Brain microvascular endothelial cell (primary cell): ENCODE measurements around the gene UGT2B7.

Source experiments
- DNase-seq: peaks from one replicate; pipeline ENCODE4 v3.0.0-alpha.2; 2020
- H3K27ac ChIP-seq: fragments of 250-450 bp; sonication (Bioruptor Pico); 2 replicates; pipeline ENCODE4 v1.5.1; 2020; ENCODE audit warnings: mild to moderate bottlenecking, moderate library complexity
- H3K27me3 ChIP-seq: fragments of 250-450 bp; sonication (Bioruptor Pico); replicated peaks from 2 replicates; pipeline ENCODE4 v1.5.1; 2020; ENCODE audit warnings: mild to moderate bottlenecking
- H3K36me3 ChIP-seq: fragments of 250-450 bp; sonication (Bioruptor Pico); replicated peaks from 2 replicates; pipeline ENCODE4 v1.5.1; 2020; ENCODE audit warnings: mild to moderate bottlenecking
- H3K4me3 ChIP-seq: 2 replicates; pipeline ENCODE4 v1.5.1; 2011; ENCODE audit warnings: low read depth, mild to moderate bottlenecking, control low read depth, low read length, moderate library complexity
- CTCF ChIP-seq: IDR thresholded peaks from 2 replicates; pipeline ENCODE4 v1.5.1; 2011; ENCODE audit warnings: low read depth, mild to moderate bottlenecking, moderate library complexity, low read length, control low read depth, inconsistent platforms; ENCODE audit errors: missing control alignments
- in situ Hi-C: cut with HindIII; loops from 2 replicates; pipeline ENCODE4 v1.10.0; 2017; ENCODE audit warnings: low sequenced_read_pairs, low pct_ligation_motif_present

Gene UGT2B7

GRCh38 chr4:69056150-69056549 lies 40.1 kb upstream of the UGT2B7 start:
- no peak overlapping the region for H3K4me3 ChIP-seq
- no peak overlapping the region for H3K27ac ChIP-seq
- no peaks in the 10 kb centered on the region for H3K27me3 ChIP-seq
- no peak for TF ChIP-seq CTCF
- DNase-seq = no peak
- H3K36me3 ChIP-seq = no peaks in the 10 kb centered on the region
- in situ Hi-C loops = no loop called here

DNA sequence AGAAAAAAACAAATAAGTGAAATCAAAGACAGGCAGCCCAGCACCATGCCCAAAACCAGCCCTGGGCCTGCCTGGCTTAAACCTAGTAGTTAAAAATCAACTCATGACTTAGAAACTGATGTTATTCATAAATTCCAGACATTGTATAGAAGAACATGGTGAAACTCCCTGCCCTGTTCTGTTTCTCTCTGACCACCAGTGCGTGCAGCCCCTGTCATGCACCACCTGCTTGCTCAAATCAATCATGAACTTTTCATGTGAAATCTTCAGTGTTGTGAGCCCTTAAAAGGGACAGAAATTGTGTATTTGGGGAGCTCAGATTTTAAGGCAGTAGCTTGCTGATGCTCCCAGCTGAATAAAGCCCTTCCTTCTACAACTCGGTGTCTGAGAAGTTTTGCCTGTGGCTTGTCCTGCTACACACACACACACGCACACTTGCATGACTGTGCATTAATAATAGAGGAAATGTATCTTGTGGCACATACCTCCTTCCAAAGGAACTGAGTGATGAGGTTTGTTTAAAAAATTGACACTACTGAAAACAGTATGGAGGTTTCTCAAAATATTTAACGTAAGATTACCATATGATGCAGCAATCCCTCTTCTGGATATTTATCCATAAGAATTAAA lies 39.2 kb upstream of the UGT2B7 start:
- H3K4me3 ChIP-seq = no peak overlapping the region
- in situ Hi-C loops = no loop called here
- no peak for TF ChIP-seq CTCF
- no peaks in the 10 kb centered on the region for H3K27me3 ChIP-seq
- no peaks in the 10 kb centered on the region for H3K36me3 ChIP-seq
- no peak for DNase-seq
- no peak overlapping the region for H3K27ac ChIP-seq

- TF ChIP-seq CTCF = no peak
- Histone ChIP-seq H3K36me3 (no peaks in the 10 kb centered on the region), H3K27ac (no peak overlapping the region), H3K27me3 (no peaks in the 10 kb centered on the region), H3K4me3 (no peak overlapping the region)
- DNase-seq = no peak
- in situ Hi-C loops = no loop called here
Observed at GRCh38 chr4:69057620-69058409, 38.5 kb upstream of the UGT2B7 start.

DNA sequence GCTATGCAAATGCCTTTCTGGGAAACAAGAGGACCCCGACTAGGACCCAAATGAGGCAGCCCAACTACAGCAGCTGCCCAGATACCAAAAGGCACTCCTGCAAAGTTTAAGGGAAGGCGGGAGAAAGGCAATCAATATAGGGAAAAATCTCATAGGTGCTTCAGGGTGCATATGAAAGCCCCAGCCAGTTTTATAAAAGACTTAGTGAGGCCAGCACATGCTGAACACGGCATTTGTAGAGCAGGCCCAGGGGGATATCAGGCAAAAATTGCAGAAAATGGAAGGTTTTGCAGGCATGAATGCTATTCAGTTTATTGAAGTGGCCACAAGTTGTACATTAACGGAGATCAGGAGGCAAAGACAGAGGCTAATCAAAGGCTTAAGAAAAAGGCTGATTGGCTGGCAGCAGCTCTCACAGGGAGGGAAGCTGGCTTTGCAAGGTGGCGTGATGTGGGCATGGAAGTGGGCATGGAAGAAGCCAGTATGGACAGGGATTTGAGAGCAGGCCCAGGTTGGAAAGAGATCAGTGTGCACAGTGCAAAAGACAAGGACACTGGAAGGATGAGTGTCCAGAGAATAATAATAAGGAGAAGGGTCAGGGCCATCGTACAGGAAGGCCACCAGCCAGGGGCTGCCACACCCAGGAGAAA lies 37.7 kb upstream of the UGT2B7 start:
- no peaks in the 10 kb centered on the region for H3K27me3 ChIP-seq
- H3K4me3 ChIP-seq = no peak overlapping the region
- in situ Hi-C loops = no loop called here
- no peak for TF ChIP-seq CTCF
- DNase-seq = no peak
- no peak overlapping the region for H3K27ac ChIP-seq
- H3K36me3 ChIP-seq = no peaks in the 10 kb centered on the region

DNA sequence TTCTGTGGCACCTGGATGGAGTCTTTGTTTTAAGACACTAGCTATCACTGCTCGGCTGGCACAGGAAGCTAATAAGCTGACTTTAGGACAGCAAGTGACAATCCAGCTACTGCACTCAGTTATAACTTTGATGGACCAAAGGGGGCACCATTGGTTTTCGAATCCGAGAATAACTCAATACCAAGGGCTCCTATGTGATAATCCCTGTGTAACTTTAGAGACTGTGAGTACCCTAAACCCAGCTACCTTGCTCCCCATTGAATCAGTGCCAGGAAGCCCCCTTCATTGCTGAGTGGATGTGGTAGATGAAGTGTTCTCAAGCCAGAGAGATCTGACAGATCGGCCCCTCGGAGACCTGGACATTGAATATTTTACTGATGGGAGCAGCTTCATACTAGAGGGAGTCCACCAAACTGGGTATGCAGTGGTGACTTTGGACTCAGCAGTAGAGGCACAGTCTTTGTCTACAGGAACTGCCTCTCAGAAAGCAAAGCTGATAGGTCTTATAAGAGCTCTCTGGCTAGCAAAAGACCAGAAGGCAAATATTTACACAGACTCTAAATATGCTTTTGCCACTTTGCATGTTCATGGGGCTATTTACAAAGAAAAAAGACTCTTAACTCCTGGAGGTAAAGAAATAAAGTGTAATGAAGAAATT lies 35.5 kb upstream of the UGT2B7 start:
- Histone ChIP-seq H3K27ac (no peak overlapping the region), H3K36me3 (no peaks in the 10 kb centered on the region), H3K4me3 (no peak overlapping the region), H3K27me3 (no peaks in the 10 kb centered on the region)
- no peak for DNase-seq
- in situ Hi-C loops = no loop called here
- peak; percentile 43 for TF ChIP-seq CTCF
